SK-N-SH (cell line): ENCODE measurements around the gene MIOS.

ENCODE experiments used
- REST ChIP-seq: IDR thresholded peaks from 2 replicates; pipeline ENCODE4 v1.6.1; 2012; ENCODE audit warnings: mild to moderate bottlenecking, low read depth, low read length, moderate library complexity
- RFX5 ChIP-seq: IDR thresholded peaks from 2 replicates; pipeline ENCODE4 v1.6.1; 2012; ENCODE audit warnings: mild to moderate bottlenecking, improper control_type of control experiment, low read length

DNA sequence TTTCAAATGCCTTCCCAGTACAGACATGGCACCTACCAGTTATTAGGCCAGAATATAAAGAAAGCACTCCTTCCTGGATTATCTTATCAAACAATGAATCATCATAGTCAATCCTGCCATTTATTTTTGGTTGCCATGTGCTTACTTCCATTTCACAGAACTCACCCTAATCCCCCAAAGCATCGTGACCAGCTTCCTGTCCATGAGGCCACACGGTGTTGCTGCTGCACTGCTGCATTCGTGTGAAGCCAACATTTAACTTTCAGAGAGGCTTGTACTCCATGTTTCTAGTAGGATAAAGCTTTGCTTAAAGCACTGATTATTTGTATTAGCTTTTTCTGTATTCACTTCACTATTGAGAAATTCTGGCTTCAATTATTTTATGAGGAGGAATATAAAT lies 45.4 kb upstream of the MIOS start:
- TF ChIP-seq REST (no peak), RFX5 (no peak)
